CD14-positive monocyte (primary cell): ENCODE data around the gene UBAP2L. TPM values are rescaled to one million over a fixed set of nuclear protein-coding genes. Genes with fewer than 3 reads are reported as not detected.

Experiments used
- DNase-seq, 3 donors: peaks; one replicate each; pipeline ENCODE4 v3.0.0-alpha.2; 2011 to 2022
- H2AFZ ChIP-seq: 2 replicates; pipeline ENCODE4 v1.6.0; 2012; ENCODE audit warnings: mild to moderate bottlenecking, low read depth, low read length, inconsistent platforms; ENCODE audit not compliant: insufficient read depth, poor library complexity, severe bottlenecking
- H3K27ac ChIP-seq, 2 donors: 1 replicate in 1 of 2; 2 replicates in 1 of 2; pipeline ENCODE4 v1.5.1; 2012 to 2013; ENCODE audit warnings: low read length in 2 of 2, control low read depth in 1 of 2, inconsistent platforms in 1 of 2, low read depth in 1 of 2, mild to moderate bottlenecking in 1 of 2
- H3K27me3 ChIP-seq, 2 donors: one replicate each; pipeline versions ENCODE4 v1.6.0 to v1.6.1; 2011 to 2013; ENCODE audit warnings: low read length in 2 of 2; ENCODE audit not compliant: control insufficient read depth in 2 of 2, insufficient read depth in 2 of 2
- H3K36me3 ChIP-seq, 2 donors: replicated peaks in 1 of 2; 1 replicate in 1 of 2; 2 replicates in 1 of 2; pipeline versions ENCODE4 v1.5.1 to v1.6.1; 2012 to 2013; ENCODE audit warnings: low read length in 2 of 2, control low read depth in 1 of 2, inconsistent platforms in 1 of 2, mild to moderate bottlenecking in 1 of 2; ENCODE audit not compliant: insufficient read depth in 2 of 2, control insufficient read depth in 1 of 2
- H3K4me1 ChIP-seq, 2 donors: 1 replicate in 1 of 2; 2 replicates in 1 of 2; pipeline versions ENCODE4 v1.5.1 to v1.6.1; 2012 to 2013; ENCODE audit warnings: low read length in 2 of 2, control low read depth in 1 of 2, inconsistent platforms in 1 of 2, mild to moderate bottlenecking in 1 of 2, moderate library complexity in 1 of 2; ENCODE audit not compliant: insufficient read depth in 2 of 2, control insufficient read depth in 1 of 2
- H3K4me2 ChIP-seq: replicated peaks from 2 replicates; pipeline ENCODE3; 2012; ENCODE audit warnings: low read length, moderate library complexity, mild to moderate bottlenecking; ENCODE audit not compliant: poor library complexity, severe bottlenecking; ENCODE audit errors: extremely low read depth
- H3K4me3 ChIP-seq, 3 experiments: fragments of 200-600 bp in 1 of 3; sonication (generic) in 1 of 3; replicated peaks in 1 of 3; 1 replicate in 2 of 3; 2 replicates in 1 of 3; pipeline ENCODE4 v1.5.1; 2011 to 2013; ENCODE audit warnings: low read length in 3 of 3, mild to moderate bottlenecking in 3 of 3, control low read depth in 2 of 3, low read depth in 2 of 3, inconsistent platforms in 1 of 3, moderate library complexity in 1 of 3
- H3K79me2 ChIP-seq: 2 replicates; pipeline ENCODE4 v1.6.0; 2012; ENCODE audit warnings: mild to moderate bottlenecking, control low read depth, inconsistent platforms, low read length, moderate library complexity; ENCODE audit not compliant: insufficient read depth
- H3K9ac ChIP-seq: 2 replicates; pipeline ENCODE4 v1.6.0; 2017; ENCODE audit warnings: low read length, mild to moderate bottlenecking; ENCODE audit not compliant: insufficient read depth, poor library complexity, severe bottlenecking
- H3K9me3 ChIP-seq, 2 donors: replicated peaks in 1 of 2; 1 replicate in 1 of 2; 2 replicates in 1 of 2; pipeline versions ENCODE4 v1.5.1 to v1.6.1; 2012 to 2013; ENCODE audit warnings: low read length in 2 of 2, control low read depth in 1 of 2; ENCODE audit not compliant: control insufficient read depth in 1 of 2, insufficient read depth in 1 of 2
- H4K20me1 ChIP-seq: 2 replicates; pipeline ENCODE4 v1.6.0; 2012; ENCODE audit warnings: mild to moderate bottlenecking, low read length, control low read depth, moderate library complexity; ENCODE audit not compliant: insufficient read depth
- H3K27ac Mint-ChIP-seq, 7 donors: one replicate each; pipeline ENCODE4 v1.8.0; 2020; ENCODE audit warnings: mild to moderate bottlenecking in 7 of 7, mixed read lengths in 7 of 7, moderate library complexity in 6 of 7, inconsistent platforms in 2 of 7
- H3K27me3 Mint-ChIP-seq, 3 donors: one replicate each; pipeline ENCODE4 v1.8.0; 2021 to 2022; ENCODE audit warnings: low read depth in 3 of 3, mild to moderate bottlenecking in 3 of 3, mixed read lengths in 3 of 3, moderate library complexity in 3 of 3, inconsistent platforms in 1 of 3
- H3K36me3 Mint-ChIP-seq, 2 donors: one replicate each; pipeline ENCODE4 v1.8.0; 2020; ENCODE audit warnings: mixed read lengths in 2 of 2, inconsistent platforms in 1 of 2, mild to moderate bottlenecking in 1 of 2
- H3K4me1 Mint-ChIP-seq: one replicate; pipeline ENCODE4 v1.8.0; 2020; ENCODE audit warnings: mild to moderate bottlenecking, mixed read lengths
- H3K4me3 Mint-ChIP-seq, 2 donors: one replicate each; pipeline ENCODE4 v1.8.0; 2020; ENCODE audit warnings: mild to moderate bottlenecking in 2 of 2, mixed read lengths in 2 of 2, moderate library complexity in 1 of 2
- H3K9me3 Mint-ChIP-seq, 7 donors: one replicate each; pipeline ENCODE4 v1.8.0; 2020 to 2022; ENCODE audit warnings: mixed read lengths in 7 of 7, mild to moderate bottlenecking in 6 of 7, moderate library complexity in 6 of 7, inconsistent platforms in 2 of 7
- CTCF ChIP-seq: fragments of 200-600 bp; IDR thresholded peaks from one replicate; pipeline ENCODE4 v1.8.0; 2022; ENCODE audit warnings: antibody characterized with exemption, mild to moderate bottlenecking
- WGBS: methylation state at CpG from one replicate; pipeline ENCODE4 v1.1.5; 2013; ENCODE audit warnings: missing lambda C conversion rate; ENCODE audit not compliant: insufficient coverage; 5-methylcytosine and 5-hydroxymethylcytosine counted together
- intact Hi-C, 2 donors: fragments of 100-400 bp; cut with micrococcal nuclease; formaldehyde crosslinking; loops; one replicate each; pipeline versions ENCODE4 v1.15.0 to v1.15.1; 2023
- polyA plus RNA-seq, 3 donors: library from polyadenylated mRNA; depleted of rRNA in 1 of 3; unstranded in 2 of 3; stranded (reverse) in 1 of 3; fragments of 300-500 nt in 2 of 3; fragments of >200 nt in 1 of 3; fragmentation: Illumina TruSeq in 2 of 3; gene quantifications; 1 replicate in 2 of 3; 2 replicates in 1 of 3; pipeline ENCODE4 v1.2.3, GENCODE V29; 2012 to 2021

The UBAP2L gene
- polyA plus RNA-seq, 3 donors = 40.1 to 200 (median 46.8) TPM

GRCh38 chr1:154178911-154179811 lies 41.6 kb upstream of the UBAP2L start:
- Histone ChIP-seq H3K36me3 (peaks cover 22 to 28% of the 10 kb centered on the region in 2 donors), H3K9ac (no peak overlapping the region), H3K27ac (peak overlapping the region; percentile 54 to 83), H3K79me2 (peaks cover 98% of the 10 kb centered on the region), H3K9me3 (no peaks in the 10 kb centered on the region), H3K27me3 (no peaks in the 10 kb centered on the region), H3K4me2 (peak overlapping the region; percentile 82), H2AFZ (no peak overlapping the region), H3K4me3 (peak overlapping the region in 1 of 3 experiments; percentile 98), H3K4me1 (peaks cover 68 to 76% of the 10 kb centered on the region in 2 donors), H4K20me1 (peaks cover 88% of the 10 kb centered on the region)
- 80% methylated on average over 1 of the region's 10 CpGs for WGBS
- DNase-seq = no peak
- peaks cover 0 to 4% (median 0%) of the 10 kb centered on the region in 3 donors for H3K27me3 Mint-ChIP-seq
- peaks cover 0 to 4% (median 0%) of the 10 kb centered on the region in 7 donors for H3K9me3 Mint-ChIP-seq
- H3K27ac Mint-ChIP-seq = peak overlapping the region; percentile 93 to 100 (median 100)
- peak overlapping the region; percentile 77 to 91 for H3K4me3 Mint-ChIP-seq
- intact Hi-C loops = no loop called here
- peaks cover 32 to 61% of the 10 kb centered on the region in 2 donors for H3K36me3 Mint-ChIP-seq
- no peak for TF ChIP-seq CTCF
- H3K4me1 Mint-ChIP-seq = peaks cover 69% of the 10 kb centered on the region

- peaks cover 0 to 3% (median 0%) of the 10 kb centered on the region in 3 donors for H3K27me3 Mint-ChIP-seq
- H3K36me3 Mint-ChIP-seq = peaks cover 24 to 54% of the 10 kb centered on the region in 2 donors
- Histone ChIP-seq H3K4me2 (peak overlapping the region; percentile 82), H4K20me1 (peaks cover 79% of the 10 kb centered on the region), H3K9me3 (no peaks in the 10 kb centered on the region), H3K36me3 (peaks cover 15 to 19% of the 10 kb centered on the region in 2 donors), H3K4me3 (peak overlapping the region; percentile 80 to 98 (median 80)), H3K79me2 (peaks cover 88% of the 10 kb centered on the region), H3K27ac (peak overlapping the region; percentile 61 to 83), H2AFZ (no peak overlapping the region), H3K4me1 (peaks cover 68 to 76% of the 10 kb centered on the region in 2 donors), H3K9ac (peak overlapping the region; percentile 48), H3K27me3 (no peaks in the 10 kb centered on the region)
- WGBS = no CpG with 5 or more reads among the region's 3 CpGs
- intact Hi-C loops = loop anchor here (5.0 to 10.0 kb wide), 4 partner anchors 37 to 92 kb away; partner anchors contain the start of genes HAX1 (in 1 of the 2) and UBAP2L (in 1 of the 2)
- DNase-seq = peak; percentile 72 to 86 (median 83)
- H3K9me3 Mint-ChIP-seq = peaks cover 0 to 4% (median 0%) of the 10 kb centered on the region in 7 donors
- peak overlapping the region; percentile 77 to 100 for H3K4me3 Mint-ChIP-seq
- peak overlapping the region; percentile 93 to 100 (median 100) for H3K27ac Mint-ChIP-seq
- TF ChIP-seq CTCF = no peak
- H3K4me1 Mint-ChIP-seq = peaks cover 69% of the 10 kb centered on the region
Observed at GRCh38 chr1:154179946-154180687, 40.6 kb upstream of the UBAP2L start.
